ENCODE data around the gene DAB2. TPM values are rescaled to one million over a fixed set of nuclear protein-coding genes. Genes with fewer than 3 reads are reported as not detected.
"Not testable (repeated sequence)": the region's sequence is repeated elsewhere in the genome, so short reads cannot be mapped to it uniquely, and the experiment has no call there.

The DAB2 gene
- total RNA-seq, 3 donors from 2014 or later, result 112 to 240 (median 119) TPM

DNA sequence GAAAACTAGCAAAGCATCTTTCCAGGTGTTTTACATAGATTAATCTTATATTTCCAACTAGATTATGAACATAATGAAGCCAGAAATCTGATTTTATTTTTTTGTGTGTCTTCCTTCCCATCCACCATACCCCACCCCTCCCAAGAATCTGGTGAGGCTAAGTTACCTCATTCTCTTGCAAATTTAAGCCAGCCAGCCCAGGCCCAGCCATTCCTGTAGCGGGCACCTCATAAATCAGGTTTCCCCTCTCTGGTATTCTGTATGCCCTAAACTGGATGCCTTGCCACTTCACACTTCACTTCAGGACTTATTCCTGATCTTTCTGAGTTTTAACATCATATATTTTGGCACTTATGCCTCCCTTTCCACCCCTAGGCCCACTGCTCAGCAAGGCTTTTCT, 82.3 kb downstream of the DAB2 start:
- no peak overlapping the region for H3K27ac ChIP-seq
- no peaks in the 10 kb centered on the region for H3K27me3 ChIP-seq
- H3K4me3 ChIP-seq, result no peak overlapping the region
- TF ChIP-seq POLR2AphosphoS5 (IDR thresholded peaks at IDR 0.05) (no peak), POLR2A (IDR thresholded peaks at IDR 0.05) (no peak)
- TF ChIP-seq, protein P1, sequence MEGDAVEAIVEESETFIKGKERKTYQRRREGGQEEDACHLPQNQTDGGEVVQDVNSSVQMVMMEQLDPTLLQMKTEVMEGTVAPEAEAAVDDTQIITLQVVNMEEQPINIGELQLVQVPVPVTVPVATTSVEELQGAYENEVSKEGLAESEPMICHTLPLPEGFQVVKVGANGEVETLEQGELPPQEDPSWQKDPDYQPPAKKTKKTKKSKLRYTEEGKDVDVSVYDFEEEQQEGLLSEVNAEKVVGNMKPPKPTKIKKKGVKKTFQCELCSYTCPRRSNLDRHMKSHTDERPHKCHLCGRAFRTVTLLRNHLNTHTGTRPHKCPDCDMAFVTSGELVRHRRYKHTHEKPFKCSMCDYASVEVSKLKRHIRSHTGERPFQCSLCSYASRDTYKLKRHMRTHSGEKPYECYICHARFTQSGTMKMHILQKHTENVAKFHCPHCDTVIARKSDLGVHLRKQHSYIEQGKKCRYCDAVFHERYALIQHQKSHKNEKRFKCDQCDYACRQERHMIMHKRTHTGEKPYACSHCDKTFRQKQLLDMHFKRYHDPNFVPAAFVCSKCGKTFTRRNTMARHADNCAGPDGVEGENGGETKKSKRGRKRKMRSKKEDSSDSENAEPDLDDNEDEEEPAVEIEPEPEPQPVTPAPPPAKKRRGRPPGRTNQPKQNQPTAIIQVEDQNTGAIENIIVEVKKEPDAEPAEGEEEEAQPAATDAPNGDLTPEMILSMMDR (IDR thresholded peaks at IDR 0.05), result no peak
- no peaks in the 10 kb centered on the region for H3K9me3 ChIP-seq
- no peaks in the 10 kb centered on the region for H3K36me3 ChIP-seq
- no peak for DNase-seq (ENCODE audit: low spot score in 2 of 2)
- intact Hi-C loops (cut with DNase I; ENCODE audit: low total_unique reads), result no loop called here
- no peaks in the 10 kb centered on the region for H3K4me1 ChIP-seq

DNA sequence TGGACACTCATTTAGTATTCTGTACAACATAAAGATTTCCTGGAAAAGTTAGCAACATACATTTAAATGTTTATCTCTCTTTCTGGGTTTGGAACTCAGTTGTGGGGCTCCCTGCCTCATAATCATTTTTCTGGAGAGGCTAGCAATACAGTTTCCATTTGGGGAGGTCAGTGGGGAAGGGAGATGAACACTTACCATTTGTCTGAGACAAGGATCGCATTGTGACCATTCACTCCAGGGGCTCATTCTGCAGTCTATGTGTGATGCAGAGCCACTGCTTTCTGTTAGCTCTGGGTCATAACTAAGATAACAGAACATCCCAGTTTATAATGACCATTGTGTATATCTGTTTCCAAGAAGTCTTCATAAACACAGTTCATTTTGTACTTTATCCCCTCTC, 82.9 kb downstream of the DAB2 start:
- Histone ChIP-seq H3K27ac (no peak overlapping the region), H3K4me1 (no peaks in the 10 kb centered on the region), H3K36me3 (no peaks in the 10 kb centered on the region), H3K27me3 (no peaks in the 10 kb centered on the region), H3K4me3 (no peak overlapping the region), H3K9me3 (no peaks in the 10 kb centered on the region)
- intact Hi-C loops (cut with DNase I; ENCODE audit: low total_unique reads), result no loop called here
- DNase-seq (ENCODE audit: low spot score in 2 of 2), result no peak
- TF ChIP-seq POLR2AphosphoS5 (IDR thresholded peaks at IDR 0.05) (no peak), POLR2A (IDR thresholded peaks at IDR 0.05) (no peak)
- TF ChIP-seq, protein P1 (IDR thresholded peaks at IDR 0.05), result no peak

DNA sequence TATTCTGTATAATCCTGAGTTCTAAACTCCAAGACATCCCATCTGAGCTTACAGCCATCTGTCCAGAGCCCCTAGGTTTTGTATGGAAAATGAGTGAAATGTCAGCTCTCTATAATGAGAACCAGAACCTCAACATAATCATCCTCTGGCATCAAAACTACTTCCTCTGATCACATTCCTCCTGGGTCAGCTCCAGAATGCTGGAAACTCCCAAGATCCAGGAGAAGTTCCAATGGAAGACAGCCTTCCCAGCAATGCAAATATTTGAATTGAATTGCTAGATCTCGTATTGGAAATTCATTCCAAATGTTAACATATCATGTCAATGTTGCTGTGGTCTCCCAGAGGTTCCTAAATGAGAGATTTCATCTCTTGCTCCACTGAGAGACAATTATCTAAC, 84.3 kb downstream of the DAB2 start:
- no peaks in the 10 kb centered on the region for H3K27me3 ChIP-seq
- H3K4me1 ChIP-seq, result no peaks in the 10 kb centered on the region
- TF ChIP-seq, protein P1 (IDR thresholded peaks at IDR 0.05), result no peak
- no peak for TF ChIP-seq POLR2AphosphoS5 (IDR thresholded peaks at IDR 0.05)
- no peak for TF ChIP-seq POLR2A (IDR thresholded peaks at IDR 0.05)
- no peak overlapping the region for H3K27ac ChIP-seq
- H3K36me3 ChIP-seq, result no peaks in the 10 kb centered on the region
- intact Hi-C loops (cut with DNase I; ENCODE audit: low total_unique reads), result no loop called here
- DNase-seq (ENCODE audit: low spot score in 2 of 2), result no peak
- H3K9me3 ChIP-seq, result no peaks in the 10 kb centered on the region
- H3K4me3 ChIP-seq, result no peak overlapping the region

DNA sequence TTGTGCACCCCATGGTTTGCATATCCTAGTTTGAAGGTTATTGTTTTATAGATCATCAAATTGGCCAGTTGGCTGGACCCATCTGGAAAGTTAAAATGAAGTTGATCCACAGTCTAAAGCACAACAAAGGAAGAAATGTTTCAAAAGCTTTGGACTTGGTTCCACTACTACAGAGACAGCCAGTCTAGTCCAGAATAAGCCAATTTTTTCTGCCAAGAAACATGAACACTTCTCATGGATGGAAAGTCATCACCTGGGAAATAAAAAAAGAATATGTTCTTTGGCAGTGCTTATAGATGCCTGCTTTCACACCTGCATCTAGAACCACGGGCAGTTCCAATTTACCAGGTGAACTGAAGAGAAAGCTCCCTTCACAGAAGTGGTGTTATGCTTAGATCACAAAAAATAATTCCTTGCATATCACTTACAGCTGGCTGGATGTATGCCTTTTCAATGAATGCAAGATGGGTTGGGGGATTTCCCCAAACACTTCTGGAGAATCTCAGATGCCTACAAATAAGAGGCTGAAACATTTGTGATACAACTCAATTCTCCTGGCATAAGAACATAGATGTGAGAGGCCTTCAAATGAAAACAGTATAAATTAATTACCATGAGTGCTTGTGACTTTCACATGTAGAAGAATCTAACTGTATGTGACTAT, 87.4 kb downstream of the DAB2 start:
- Histone ChIP-seq H3K9me3 (no peaks in the 10 kb centered on the region), H3K4me1 (no peaks in the 10 kb centered on the region), H3K27me3 (no peaks in the 10 kb centered on the region), H3K4me3 (no peak overlapping the region), H3K36me3 (no peaks in the 10 kb centered on the region), H3K27ac (no peak overlapping the region)
- TF ChIP-seq, protein P1 (IDR thresholded peaks at IDR 0.05), result no peak
- TF ChIP-seq POLR2A (IDR thresholded peaks at IDR 0.05) (no peak), POLR2AphosphoS5 (IDR thresholded peaks at IDR 0.05) (no peak)
- DNase-seq (ENCODE audit: low spot score in 2 of 2), result no peak
- intact Hi-C loops (cut with DNase I; ENCODE audit: low total_unique reads), result no loop called here

DNA sequence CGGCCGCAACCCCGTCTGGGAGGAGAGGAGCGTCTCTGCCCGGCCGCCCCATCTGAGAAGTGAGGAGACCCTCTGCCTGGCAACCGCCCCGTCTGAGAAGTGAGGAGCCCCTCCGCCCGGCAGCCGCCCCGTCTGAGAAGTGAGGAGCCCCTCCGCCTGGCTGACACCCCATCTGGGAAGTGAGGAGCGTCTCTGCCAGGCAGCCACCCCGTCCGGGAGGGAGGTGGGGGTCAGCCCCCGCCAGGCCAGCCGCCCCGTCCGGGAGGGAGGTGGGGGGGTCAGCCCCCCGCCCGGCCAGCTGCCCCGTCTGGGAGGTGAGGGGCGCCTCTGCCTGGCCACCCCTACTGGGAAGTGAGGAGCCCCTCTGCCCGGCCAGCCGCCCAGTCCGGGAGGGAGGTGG, 90.5 kb downstream of the DAB2 start:
- H3K4me3 ChIP-seq; H3K9me3 ChIP-seq; DNase-seq (ENCODE audit: low spot score in 2 of 2); intact Hi-C loops (cut with DNase I; ENCODE audit: low total_unique reads); H3K36me3 ChIP-seq; H3K27me3 ChIP-seq; H3K27ac ChIP-seq; H3K4me1 ChIP-seq: not testable (repeated sequence)

DNA sequence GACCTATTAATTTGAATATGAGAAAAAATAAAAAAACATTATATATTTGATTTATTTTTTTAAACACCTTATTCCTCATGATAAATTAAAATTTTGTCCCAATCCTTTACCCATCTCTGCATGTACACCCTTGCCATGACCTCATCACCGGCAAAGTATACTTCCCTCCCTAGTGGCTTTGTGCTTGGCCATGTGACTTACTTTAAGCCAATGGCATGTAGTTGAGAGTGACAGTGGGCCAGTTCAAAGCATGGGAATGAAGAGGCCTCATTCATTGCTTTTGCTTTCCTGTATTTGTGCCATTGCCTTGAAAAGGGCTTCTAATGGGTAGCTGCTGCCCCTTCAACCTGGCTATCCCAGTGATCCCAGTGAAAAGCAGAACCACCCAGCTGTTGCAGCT, 91.7 kb downstream of the DAB2 start:
- DNase-seq (ENCODE audit: low spot score in 2 of 2), result no peak
- Histone ChIP-seq H3K27ac (no peak overlapping the region), H3K9me3 (no peaks in the 10 kb centered on the region), H3K4me1 (no peaks in the 10 kb centered on the region), H3K27me3 (no peaks in the 10 kb centered on the region), H3K4me3 (no peak overlapping the region), H3K36me3 (no peaks in the 10 kb centered on the region)
- intact Hi-C loops (cut with DNase I; ENCODE audit: low total_unique reads), result no loop called here
- TF ChIP-seq POLR2AphosphoS5 (IDR thresholded peaks at IDR 0.05), result no peak
- no peak for TF ChIP-seq POLR2A (IDR thresholded peaks at IDR 0.05)
- TF ChIP-seq, protein P1 (IDR thresholded peaks at IDR 0.05), result no peak

All from breast epithelium (tissue), 4 donors.